Panc1 (cell line): Measurements from ENCODE around the gene SHISA5. TPM values are rescaled to one million over a fixed set of nuclear protein-coding genes. Genes with fewer than 3 reads are reported as not detected.

ENCODE experiments used
- ATAC-seq: fragments of 200-7000 bp; cut with Tn5 transposase; 2 replicates; pipeline ENCODE4 v1.9.1; 2020; ENCODE audit warnings: mild to moderate bottlenecking, moderate library complexity
- BruUV-seq: library from RNA; stranded (reverse); fragments of 400-500 nt; replicated peaks from 2 replicates; lab custom pipeline; 2021; lab: Mats Ljungman, UMichigan
- CTCF ChIA-PET: fragments of 300-600 bp; sonication (Branson Sonifier 250); formaldehyde crosslinking; loops from one replicate; lab custom pipeline; 2022; ENCODE audit warnings: antibody characterized with exemption; lab: Charles Lee
- POLR2A ChIA-PET: fragments of 300-600 bp; sonication (Branson Sonifier 250); formaldehyde crosslinking; loops from one replicate; lab custom pipeline; 2022; ENCODE audit warnings: antibody characterized with exemption; lab: Charles Lee
- DNase-seq: peaks from one replicate; pipeline ENCODE4 v3.0.0-alpha.2; 2010; ENCODE audit warnings: low read depth, low spot score
- H3K27ac ChIP-seq: 2 replicates; pipeline ENCODE4 v1.5.1; 2011; ENCODE audit warnings: mild to moderate bottlenecking, low read length, inconsistent platforms
- H3K27me3 ChIP-seq: fragments of 200-500 bp; sonication (Bioruptor generic); 2 replicates; pipeline ENCODE4 v1.6.0; 2014; ENCODE audit warnings: low read length, inconsistent platforms; ENCODE audit not compliant: control insufficient read depth, insufficient read depth
- H3K36me3 ChIP-seq: fragments of 200-500 bp; sonication (Bioruptor generic); 2 replicates; pipeline ENCODE4 v1.5.1; 2014; ENCODE audit warnings: inconsistent platforms, mild to moderate bottlenecking, low read length, moderate library complexity; ENCODE audit not compliant: control insufficient read depth, insufficient read depth
- H3K4me1 ChIP-seq: 2 replicates; pipeline ENCODE4 v1.5.1; 2011; ENCODE audit warnings: inconsistent platforms, mild to moderate bottlenecking, low read length, moderate library complexity; ENCODE audit not compliant: control insufficient read depth, insufficient read depth
- H3K4me3 ChIP-seq, 2 experiments: 2 replicates each; pipeline ENCODE4 v1.5.1; 2011 to 2012; ENCODE audit warnings: low read depth in 2 of 2, low read length in 2 of 2, mild to moderate bottlenecking in 2 of 2, inconsistent platforms in 1 of 2, moderate library complexity in 1 of 2
- H3K9me3 ChIP-seq: fragments of 200-500 bp; sonication (Bioruptor generic); 2 replicates; pipeline ENCODE4 v1.5.1; 2014; ENCODE audit warnings: low read depth, mild to moderate bottlenecking, inconsistent platforms, low read length, moderate library complexity; ENCODE audit not compliant: control insufficient read depth, insufficient read depth
- POLR2AphosphoS5 ChIP-seq: IDR thresholded peaks from 2 replicates; pipeline ENCODE4 v1.6.1; 2012; ENCODE audit warnings: mild to moderate bottlenecking, low read depth, low read length, moderate library complexity
- SIN3A ChIP-seq: IDR thresholded peaks from 2 replicates; pipeline ENCODE4 v1.6.1; 2012; ENCODE audit warnings: low read depth, mild to moderate bottlenecking, low read length, moderate library complexity, borderline replicate concordance; ENCODE audit not compliant: insufficient read depth
- TCF7L2 ChIP-seq: IDR thresholded peaks from 2 replicates; pipeline ENCODE4 v1.6.1; 2011; ENCODE audit warnings: mild to moderate bottlenecking, low read depth, low read length, inconsistent platforms
- in situ Hi-C: cut with HindIII; loops from 2 replicates; pipeline ENCODE4 v1.10.0; 2016; ENCODE audit warnings: low sequenced_read_pairs, low pct_unique_long_range_greater_than_20kb
- intact Hi-C: fragments of 100-400 bp; cut with micrococcal nuclease; formaldehyde crosslinking; loops from one replicate; pipeline ENCODE4 v1.10.0; 2022; ENCODE audit not compliant: unreplicated experiment
- total RNA-seq: library from RNA; stranded (reverse); gene quantifications from one replicate; pipeline ENCODE4 v1.2.1, GENCODE V29; 2021; ENCODE audit not compliant: unreplicated experiment
- TF ChIP-seq, protein P1 (sequence below), 2 experiments: IDR thresholded peaks; 2 replicates each; pipeline ENCODE4 v1.6.1; 2011 to 2012; ENCODE audit warnings: low read depth in 2 of 2, control low read depth in 1 of 2, low read length in 1 of 2, mild to moderate bottlenecking in 1 of 2, moderate library complexity in 1 of 2; ENCODE audit not compliant: insufficient read depth in 1 of 2
- TF ChIP-seq, protein P2 (sequence below): fragments of 450-650 bp; IDR thresholded peaks from 2 replicates; pipeline ENCODE4 v1.5.1; 2017; ENCODE audit warnings: mild to moderate bottlenecking

Gene SHISA5
- total RNA-seq, 1 experiment from 2014 or later = 122 TPM

DNA sequence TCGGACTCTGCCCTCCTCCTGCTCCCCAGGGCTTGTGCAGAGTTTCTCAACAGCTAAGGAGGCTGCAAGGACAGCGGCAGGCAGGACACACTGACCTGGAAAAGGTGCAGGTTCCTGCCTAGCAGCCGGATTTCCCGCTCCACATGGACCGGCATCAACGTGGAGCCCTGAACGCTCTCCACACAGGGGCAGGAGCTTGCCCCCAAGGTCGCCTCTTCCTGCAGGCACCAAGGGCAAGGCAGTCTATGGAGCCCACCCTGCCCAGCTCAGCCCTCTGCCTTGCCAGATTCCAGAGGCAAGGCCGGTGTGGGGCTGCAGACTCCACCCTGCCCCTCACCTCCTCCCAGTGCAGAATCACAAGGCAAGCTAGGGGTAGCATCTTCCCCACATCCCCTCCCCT, 84.8 kb downstream of the SHISA5 start:
- POLR2A ChIA-PET = no interaction called here

DNA sequence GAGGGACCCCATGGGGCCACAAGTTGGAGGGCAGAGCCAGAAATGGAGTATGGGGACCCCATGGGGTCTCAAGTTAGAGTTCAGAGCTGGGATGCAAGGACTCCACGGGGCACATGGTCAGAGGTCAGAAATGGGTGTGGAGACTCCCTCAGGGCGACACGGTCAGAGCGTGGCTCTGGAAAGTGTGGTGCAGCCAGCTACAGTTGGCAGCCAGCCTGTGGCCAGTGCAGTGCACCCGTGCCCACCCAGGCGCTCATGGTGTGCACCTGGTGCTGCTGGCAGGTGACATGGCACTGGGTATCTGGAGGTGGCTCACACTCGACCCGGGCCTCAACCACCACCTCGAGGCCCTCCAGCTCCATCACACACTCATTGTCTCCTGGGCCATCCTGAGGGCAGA, 85.3 kb downstream of the SHISA5 start:
- Histone ChIP-seq H3K27me3 (no peaks in the 10 kb centered on the region), H3K9me3 (no peaks in the 10 kb centered on the region), H3K4me1 (no peaks in the 10 kb centered on the region), H3K4me3 (no peak overlapping the region), H3K27ac (no peak overlapping the region), H3K36me3 (no peaks in the 10 kb centered on the region)
- POLR2A ChIA-PET = no interaction called here
- TF ChIP-seq, protein P1, sequence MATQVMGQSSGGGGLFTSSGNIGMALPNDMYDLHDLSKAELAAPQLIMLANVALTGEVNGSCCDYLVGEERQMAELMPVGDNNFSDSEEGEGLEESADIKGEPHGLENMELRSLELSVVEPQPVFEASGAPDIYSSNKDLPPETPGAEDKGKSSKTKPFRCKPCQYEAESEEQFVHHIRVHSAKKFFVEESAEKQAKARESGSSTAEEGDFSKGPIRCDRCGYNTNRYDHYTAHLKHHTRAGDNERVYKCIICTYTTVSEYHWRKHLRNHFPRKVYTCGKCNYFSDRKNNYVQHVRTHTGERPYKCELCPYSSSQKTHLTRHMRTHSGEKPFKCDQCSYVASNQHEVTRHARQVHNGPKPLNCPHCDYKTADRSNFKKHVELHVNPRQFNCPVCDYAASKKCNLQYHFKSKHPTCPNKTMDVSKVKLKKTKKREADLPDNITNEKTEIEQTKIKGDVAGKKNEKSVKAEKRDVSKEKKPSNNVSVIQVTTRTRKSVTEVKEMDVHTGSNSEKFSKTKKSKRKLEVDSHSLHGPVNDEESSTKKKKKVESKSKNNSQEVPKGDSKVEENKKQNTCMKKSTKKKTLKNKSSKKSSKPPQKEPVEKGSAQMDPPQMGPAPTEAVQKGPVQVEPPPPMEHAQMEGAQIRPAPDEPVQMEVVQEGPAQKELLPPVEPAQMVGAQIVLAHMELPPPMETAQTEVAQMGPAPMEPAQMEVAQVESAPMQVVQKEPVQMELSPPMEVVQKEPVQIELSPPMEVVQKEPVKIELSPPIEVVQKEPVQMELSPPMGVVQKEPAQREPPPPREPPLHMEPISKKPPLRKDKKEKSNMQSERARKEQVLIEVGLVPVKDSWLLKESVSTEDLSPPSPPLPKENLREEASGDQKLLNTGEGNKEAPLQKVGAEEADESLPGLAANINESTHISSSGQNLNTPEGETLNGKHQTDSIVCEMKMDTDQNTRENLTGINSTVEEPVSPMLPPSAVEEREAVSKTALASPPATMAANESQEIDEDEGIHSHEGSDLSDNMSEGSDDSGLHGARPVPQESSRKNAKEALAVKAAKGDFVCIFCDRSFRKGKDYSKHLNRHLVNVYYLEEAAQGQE (IDR thresholded peaks at IDR 0.05; ENCODE audit: insufficient read depth in 1 of 2, low read depth in 2 of 2, low read length in 1 of 2) = no peak
- TF ChIP-seq POLR2AphosphoS5 (no peak), SIN3A (no peak), TCF7L2 (no peak)
- TF ChIP-seq, protein P2, sequence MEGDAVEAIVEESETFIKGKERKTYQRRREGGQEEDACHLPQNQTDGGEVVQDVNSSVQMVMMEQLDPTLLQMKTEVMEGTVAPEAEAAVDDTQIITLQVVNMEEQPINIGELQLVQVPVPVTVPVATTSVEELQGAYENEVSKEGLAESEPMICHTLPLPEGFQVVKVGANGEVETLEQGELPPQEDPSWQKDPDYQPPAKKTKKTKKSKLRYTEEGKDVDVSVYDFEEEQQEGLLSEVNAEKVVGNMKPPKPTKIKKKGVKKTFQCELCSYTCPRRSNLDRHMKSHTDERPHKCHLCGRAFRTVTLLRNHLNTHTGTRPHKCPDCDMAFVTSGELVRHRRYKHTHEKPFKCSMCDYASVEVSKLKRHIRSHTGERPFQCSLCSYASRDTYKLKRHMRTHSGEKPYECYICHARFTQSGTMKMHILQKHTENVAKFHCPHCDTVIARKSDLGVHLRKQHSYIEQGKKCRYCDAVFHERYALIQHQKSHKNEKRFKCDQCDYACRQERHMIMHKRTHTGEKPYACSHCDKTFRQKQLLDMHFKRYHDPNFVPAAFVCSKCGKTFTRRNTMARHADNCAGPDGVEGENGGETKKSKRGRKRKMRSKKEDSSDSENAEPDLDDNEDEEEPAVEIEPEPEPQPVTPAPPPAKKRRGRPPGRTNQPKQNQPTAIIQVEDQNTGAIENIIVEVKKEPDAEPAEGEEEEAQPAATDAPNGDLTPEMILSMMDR = no peak
- ATAC-seq (no peak), DNase-seq (no peak)
- CTCF ChIA-PET = interaction anchor here (1.5 kb wide), 1 partner anchor 18 kb away, joined by 7 read pairs; no protein-coding TSS in a partner anchor
- in situ Hi-C loops (no loop called here), intact Hi-C loops (no loop called here)
- BruUV-seq = no TSS peak

More for the DNA sequence above, 84.8 kb downstream of the SHISA5 start:
- Histone ChIP-seq H3K27ac (no peak overlapping the region), H3K27me3 (no peaks in the 10 kb centered on the region), H3K9me3 (no peaks in the 10 kb centered on the region), H3K36me3 (no peaks in the 10 kb centered on the region), H3K4me1 (no peaks in the 10 kb centered on the region), H3K4me3 (no peak overlapping the region)
- TF ChIP-seq, protein P1 (IDR thresholded peaks at IDR 0.05; ENCODE audit: insufficient read depth in 1 of 2, low read depth in 2 of 2, low read length in 1 of 2) = no peak
- no peak for TF ChIP-seq TCF7L2
- TF ChIP-seq POLR2AphosphoS5 = no peak
- TF ChIP-seq SIN3A = no peak
- TF ChIP-seq, protein P2 = no peak
- intact Hi-C loops (no loop called here), in situ Hi-C loops (no loop called here)
- BruUV-seq = no TSS peak
- ATAC-seq (no peak), DNase-seq (no peak)
- CTCF ChIA-PET = interaction anchor here (1.5 kb wide), 1 partner anchor 17 kb away, joined by 7 read pairs; no protein-coding TSS in a partner anchor
